ENCODE results near the gene RNF44.

GRCh38 chr5:176491101-176491502 lies 46.1 kb downstream of the RNF44 start:
- no peak for TF ChIP-seq CTCF (IDR thresholded peaks at IDR 0.05)
- no peak for TF ChIP-seq POLR2AphosphoS5 (IDR thresholded peaks at IDR 0.05)
- no peak for TF ChIP-seq POLR2A (IDR thresholded peaks at IDR 0.05)

All from sigmoid colon (tissue), 4 donors.